ENCODE measurements around the gene PTPRD.

GRCh38 chr9:8564960-8565359, 2047.8 kb downstream of the PTPRD start:
- TF ChIP-seq, protein P1, sequence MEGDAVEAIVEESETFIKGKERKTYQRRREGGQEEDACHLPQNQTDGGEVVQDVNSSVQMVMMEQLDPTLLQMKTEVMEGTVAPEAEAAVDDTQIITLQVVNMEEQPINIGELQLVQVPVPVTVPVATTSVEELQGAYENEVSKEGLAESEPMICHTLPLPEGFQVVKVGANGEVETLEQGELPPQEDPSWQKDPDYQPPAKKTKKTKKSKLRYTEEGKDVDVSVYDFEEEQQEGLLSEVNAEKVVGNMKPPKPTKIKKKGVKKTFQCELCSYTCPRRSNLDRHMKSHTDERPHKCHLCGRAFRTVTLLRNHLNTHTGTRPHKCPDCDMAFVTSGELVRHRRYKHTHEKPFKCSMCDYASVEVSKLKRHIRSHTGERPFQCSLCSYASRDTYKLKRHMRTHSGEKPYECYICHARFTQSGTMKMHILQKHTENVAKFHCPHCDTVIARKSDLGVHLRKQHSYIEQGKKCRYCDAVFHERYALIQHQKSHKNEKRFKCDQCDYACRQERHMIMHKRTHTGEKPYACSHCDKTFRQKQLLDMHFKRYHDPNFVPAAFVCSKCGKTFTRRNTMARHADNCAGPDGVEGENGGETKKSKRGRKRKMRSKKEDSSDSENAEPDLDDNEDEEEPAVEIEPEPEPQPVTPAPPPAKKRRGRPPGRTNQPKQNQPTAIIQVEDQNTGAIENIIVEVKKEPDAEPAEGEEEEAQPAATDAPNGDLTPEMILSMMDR (IDR thresholded peaks at IDR 0.05) = no peak
- no peak for TF ChIP-seq POLR2A (IDR thresholded peaks at IDR 0.05)

Measured in thyroid gland (tissue), 4 donors.